NCI-H1092 treated with DMSO at 0.1 percent for 48 hours (cell line): Measurements from ENCODE around the gene CDCA4.

ENCODE experiments used
- DNase-seq: peaks from one replicate; lab custom pipeline; 2025; lab: John Stamatoyannopoulos, UW

Gene CDCA4

DNA sequence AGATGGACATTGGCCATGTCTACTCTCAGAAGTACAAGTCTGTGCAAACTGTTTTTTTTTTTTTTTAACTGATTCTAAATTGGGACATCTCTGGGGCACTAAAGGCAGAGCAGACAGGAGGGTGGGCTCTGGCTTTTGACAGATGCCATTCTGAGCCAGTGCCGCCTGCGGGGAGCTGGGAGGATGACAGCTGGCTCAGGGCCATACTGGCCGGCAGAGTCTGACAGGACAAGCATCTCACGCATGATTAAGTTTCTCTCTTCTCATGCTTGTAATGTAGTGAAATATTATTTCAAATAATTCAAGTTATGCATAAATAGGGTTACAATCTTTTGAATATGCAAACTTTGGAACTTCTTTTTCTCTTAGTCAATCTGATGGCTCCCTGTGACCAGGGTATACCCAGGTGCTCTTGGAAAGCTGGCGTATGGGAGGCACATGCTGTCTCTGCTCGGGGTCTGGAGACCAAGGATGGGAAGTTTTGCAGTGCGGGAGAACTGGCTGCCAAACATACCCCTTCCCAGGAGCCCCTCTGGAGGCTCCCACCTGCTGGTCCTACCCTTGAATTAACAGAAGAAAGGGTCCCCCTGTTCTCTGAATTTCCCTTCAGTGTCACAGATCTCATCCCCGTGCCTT is 7.6 kb downstream of the CDCA4 start:
- peak; percentile 27 for DNase-seq

- DNase-seq = no peak
These were observed 8.5 kb downstream of the CDCA4 start for GRCh38 chr14:105012171-105012985.

- DNase-seq = no peak
These were observed 9.4 kb downstream of the CDCA4 start for GRCh38 chr14:105011312-105011990.

DNA sequence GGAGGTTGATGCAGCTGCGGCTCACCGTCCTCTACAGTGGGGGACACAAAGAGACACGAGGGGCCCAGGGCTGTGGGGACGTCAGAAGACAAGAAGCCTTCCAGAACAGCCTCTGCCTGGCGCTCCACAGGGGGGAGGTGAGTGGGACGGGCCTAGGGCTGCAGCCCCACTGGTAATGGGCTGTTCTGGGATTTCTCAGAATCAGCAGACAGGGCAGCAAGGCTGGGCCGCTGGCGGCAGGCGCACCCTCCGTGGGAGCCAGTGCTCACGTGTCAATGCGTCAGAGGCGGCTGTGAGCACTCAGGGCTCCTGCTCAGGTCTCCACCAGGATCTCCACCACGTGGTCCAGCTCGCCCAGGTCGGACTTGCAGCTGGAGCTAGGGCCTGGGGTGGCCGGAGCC is 10.0 kb downstream of the CDCA4 start:
- no peak for DNase-seq

DNA sequence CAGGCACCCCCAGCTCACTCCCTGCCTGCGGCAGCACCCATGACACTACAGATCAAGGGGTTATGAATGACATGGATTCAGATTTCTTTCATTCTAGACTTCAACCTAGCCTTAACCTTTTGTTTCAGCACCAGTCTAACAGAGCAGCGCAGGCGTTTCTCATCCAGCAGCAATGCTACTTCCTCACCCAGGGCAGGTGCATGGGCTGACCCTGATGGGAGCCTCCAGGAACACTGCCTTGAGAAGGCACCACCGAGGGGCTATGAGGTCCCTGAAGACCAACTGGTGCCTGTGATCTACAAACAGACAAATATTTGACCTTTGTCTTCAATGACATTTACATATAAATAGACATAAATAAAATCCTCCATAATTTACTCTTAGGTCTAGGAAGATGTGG is 10.8 kb downstream of the CDCA4 start:
- DNase-seq = no peak

DNA sequence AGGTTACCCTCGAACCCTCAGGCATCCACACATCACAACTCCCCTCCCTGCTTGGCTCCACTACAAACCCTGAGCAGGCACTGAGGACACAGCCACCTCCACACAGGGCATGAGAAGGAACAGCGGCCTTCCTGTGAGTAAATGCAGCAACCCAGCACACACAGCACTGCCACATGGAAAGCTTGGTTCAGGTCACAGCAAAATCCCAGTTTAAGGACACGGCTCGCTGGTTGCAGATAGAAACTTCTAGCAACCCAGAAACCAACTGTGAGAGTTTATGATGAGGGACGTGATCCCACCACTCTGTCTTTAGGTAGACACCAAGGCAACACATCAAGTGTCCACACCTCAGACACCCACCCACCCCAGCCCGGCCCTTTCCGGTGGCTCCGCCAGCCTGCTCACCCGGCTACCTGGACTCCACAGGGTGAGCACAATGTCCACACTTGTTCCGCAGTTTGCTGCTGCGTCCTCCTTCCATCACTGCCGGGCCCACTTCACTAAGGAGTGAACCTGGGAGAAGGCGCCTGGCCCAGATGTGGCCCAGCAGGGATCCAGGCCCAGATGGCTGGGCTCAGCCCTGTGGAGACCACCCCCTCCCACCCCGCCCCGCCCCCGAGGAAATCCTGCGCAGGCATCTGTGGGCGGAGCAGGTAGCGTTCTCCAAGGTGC is 13.2 kb downstream of the CDCA4 start:
- no peak for DNase-seq

DNA sequence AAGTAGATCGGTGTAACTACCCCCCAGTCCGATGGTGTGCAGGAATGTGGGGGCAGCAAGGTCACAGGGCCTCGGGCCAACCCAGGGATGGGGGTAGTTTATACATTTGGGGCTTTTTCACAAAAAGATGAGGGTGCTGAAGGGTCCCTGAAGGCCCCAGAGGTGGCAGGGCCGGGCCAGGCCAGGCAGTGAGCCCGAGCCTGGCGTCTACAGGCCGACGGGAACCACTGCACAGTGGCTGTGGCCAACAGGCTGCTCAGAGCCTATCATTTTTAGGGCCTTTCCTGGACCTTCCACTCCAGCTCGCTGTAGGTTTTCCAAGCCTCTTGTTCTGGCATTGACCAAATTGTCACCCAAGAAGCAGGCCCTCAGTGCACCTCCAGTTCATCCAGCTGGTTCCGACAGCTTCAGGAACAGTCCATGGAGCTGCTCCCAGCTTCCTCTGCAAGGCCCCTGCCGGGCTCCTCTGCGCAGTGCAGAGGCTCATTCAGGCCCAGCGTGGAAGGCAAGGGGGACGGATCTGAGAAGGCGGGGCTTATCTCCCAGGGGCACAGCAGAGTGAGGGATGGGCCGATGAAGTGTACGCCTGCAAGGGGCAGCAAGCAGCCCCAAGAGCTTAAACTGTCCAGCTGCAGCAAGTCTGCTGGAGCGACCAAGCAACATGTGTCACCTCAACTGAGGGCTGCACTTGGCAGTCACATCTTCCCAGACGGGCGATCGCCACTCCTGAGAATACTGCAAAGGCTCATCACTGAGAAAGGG is 13.9 kb downstream of the CDCA4 start:
- no peak for DNase-seq

- no peak for DNase-seq
These were observed 14.7 kb downstream of the CDCA4 start for GRCh38 chr14:105005929-105006830.

GRCh38 chr14:105005329-105005928 is 15.5 kb downstream of the CDCA4 start:
- no peak for DNase-seq

DNA sequence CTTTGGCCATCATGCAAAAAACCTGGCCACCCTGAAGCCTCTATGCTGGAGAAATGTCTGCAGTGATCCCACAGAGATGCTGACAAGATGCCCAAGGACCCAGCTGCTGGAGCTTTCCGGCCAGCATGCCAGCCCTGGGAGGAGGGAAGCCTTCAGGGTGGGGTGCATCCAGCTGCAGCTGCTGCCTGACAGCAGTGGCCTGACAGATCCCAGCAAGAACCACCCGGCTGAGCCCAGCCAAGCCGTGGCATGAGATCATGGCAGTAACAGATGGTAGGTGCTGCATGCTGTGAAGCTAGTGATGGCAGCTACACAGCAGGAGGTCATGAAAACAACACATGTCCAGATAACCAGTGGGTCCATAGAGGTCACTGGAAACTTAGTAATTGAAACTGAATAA is 21.5 kb downstream of the CDCA4 start:
- no peak for DNase-seq

- DNase-seq = peak; percentile 76
These were observed 22.1 kb downstream of the CDCA4 start for GRCh38 chr14:104998801-104999200.

- DNase-seq = no peak
These were observed 24.4 kb downstream of the CDCA4 start for GRCh38 chr14:104996483-104996882.

GRCh38 chr14:104996032-104996431 is 24.9 kb downstream of the CDCA4 start:
- DNase-seq = no peak

DNA sequence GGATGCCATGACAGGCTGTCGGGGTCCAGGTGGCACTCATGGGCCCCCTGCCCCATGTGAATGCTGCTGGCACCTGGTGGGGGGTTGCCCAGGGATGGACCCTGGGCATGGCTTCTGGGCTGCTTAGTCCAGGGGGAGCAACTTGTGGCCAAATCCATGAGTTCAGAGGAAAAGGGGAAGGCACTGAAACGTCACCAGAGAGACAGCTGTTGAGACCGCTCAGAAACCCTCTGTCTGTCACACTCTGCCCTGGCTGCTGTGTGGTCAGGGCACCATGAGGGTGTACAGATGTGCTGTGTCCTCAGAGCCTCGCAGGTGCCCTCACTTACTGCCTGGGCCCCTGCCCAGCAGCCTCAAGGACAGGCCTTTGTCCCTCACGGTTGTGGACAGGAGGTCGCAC is 25.9 kb downstream of the CDCA4 start:
- no peak for DNase-seq

- DNase-seq = no peak
These were observed 26.9 kb downstream of the CDCA4 start for GRCh38 chr14:104993808-104994591.

GRCh38 chr14:104993306-104993705 is 27.6 kb downstream of the CDCA4 start:
- no peak for DNase-seq

- no peak for DNase-seq
These were observed 28.4 kb downstream of the CDCA4 start for GRCh38 chr14:104992501-104992900.

GRCh38 chr14:104991896-104992230 is 29.0 kb downstream of the CDCA4 start:
- DNase-seq = no peak

GRCh38 chr14:104989951-104990303 is 31.0 kb downstream of the CDCA4 start:
- DNase-seq = no peak
